Lower leg skin (tissue), 4 donors: ENCODE results near the gene PSMG4. TPM values are rescaled to one million over a fixed set of nuclear protein-coding genes. Genes with fewer than 3 reads are reported as not detected.
A peak's percentile ranks its signal among the peaks of the same experiment; 100 is the strongest.

ENCODE experiments used
- DNase-seq, 2 donors: peaks; one replicate each; pipeline ENCODE4 v3.0.0-alpha.2; 2019; ENCODE audit warnings: low spot score in 2 of 2
- H3K4me3 ChIP-seq: fragments of 200-600 bp; sonication (generic); 2 replicates; pipeline ENCODE4 v1.5.1; 2017; ENCODE audit warnings: mild to moderate bottlenecking, low read depth; ENCODE audit not compliant: poor library complexity, severe bottlenecking
- POLR2A ChIP-seq, 2 donors: fragments of 450-650 bp; IDR thresholded peaks; one replicate each; pipeline ENCODE4 v1.6.1; 2016 to 2017; ENCODE audit warnings: antibody characterized with exemption in 2 of 2, mild to moderate bottlenecking in 1 of 2, moderate library complexity in 1 of 2
- WGBS, 2 donors: methylation state at CpG; one replicate each; pipeline ENCODE4 v1.1.5; 2018; 5-methylcytosine and 5-hydroxymethylcytosine counted together
- intact Hi-C: fragments of 100-400 bp; cut with DNase I; formaldehyde crosslinking; loops from one replicate; pipeline ENCODE4 v1.15.0; 2023; ENCODE audit warnings: low total_unique reads
- total RNA-seq, 4 donors: library from RNA; depleted of rRNA; stranded (reverse); fragments of >200 nt; gene quantifications; one replicate each; pipeline ENCODE4 v1.1.0, GENCODE V29; 2016
- TF ChIP-seq, protein P1 (sequence below), 3 donors: fragments of 450-650 bp; IDR thresholded peaks; one replicate each; pipeline ENCODE4 v1.5.1; 2016; ENCODE audit warnings: antibody characterized with exemption in 3 of 3, mild to moderate bottlenecking in 3 of 3, moderate library complexity in 2 of 3

Gene PSMG4
- total RNA-seq, 4 donors from 2014 or later: 16.2 to 22.1 (median 19.1) TPM

DNA sequence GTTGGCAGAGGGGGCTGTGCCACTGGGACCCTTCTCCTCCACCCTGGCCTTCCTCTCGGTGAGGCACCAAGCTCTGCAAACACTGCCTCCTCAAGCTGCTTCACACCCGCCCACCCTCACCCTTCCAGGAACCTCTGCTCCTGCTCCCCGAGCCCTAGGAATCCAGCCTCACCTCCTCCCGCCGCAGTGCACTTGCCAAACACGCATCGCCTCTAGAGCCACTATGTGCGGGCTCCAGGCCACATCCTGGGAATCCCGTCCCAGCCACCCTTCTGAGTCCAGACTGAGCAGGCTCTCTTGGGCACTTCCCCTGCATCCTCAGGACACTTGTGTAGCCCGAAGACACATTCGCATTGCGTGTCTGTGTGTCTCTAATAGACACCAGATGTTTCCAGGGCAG is 18.5 kb downstream of the PSMG4 start:
- DNase-seq: no peak
- intact Hi-C loops: loop anchor here (5.0 kb wide), 1 partner anchor 460 kb away; no protein-coding TSS in a partner anchor
- WGBS, 2 donors: 65 to 66% methylated on average over 12 of the region's 12 CpGs
- H3K4me3 ChIP-seq: no peak overlapping the region
- TF ChIP-seq, protein P1, sequence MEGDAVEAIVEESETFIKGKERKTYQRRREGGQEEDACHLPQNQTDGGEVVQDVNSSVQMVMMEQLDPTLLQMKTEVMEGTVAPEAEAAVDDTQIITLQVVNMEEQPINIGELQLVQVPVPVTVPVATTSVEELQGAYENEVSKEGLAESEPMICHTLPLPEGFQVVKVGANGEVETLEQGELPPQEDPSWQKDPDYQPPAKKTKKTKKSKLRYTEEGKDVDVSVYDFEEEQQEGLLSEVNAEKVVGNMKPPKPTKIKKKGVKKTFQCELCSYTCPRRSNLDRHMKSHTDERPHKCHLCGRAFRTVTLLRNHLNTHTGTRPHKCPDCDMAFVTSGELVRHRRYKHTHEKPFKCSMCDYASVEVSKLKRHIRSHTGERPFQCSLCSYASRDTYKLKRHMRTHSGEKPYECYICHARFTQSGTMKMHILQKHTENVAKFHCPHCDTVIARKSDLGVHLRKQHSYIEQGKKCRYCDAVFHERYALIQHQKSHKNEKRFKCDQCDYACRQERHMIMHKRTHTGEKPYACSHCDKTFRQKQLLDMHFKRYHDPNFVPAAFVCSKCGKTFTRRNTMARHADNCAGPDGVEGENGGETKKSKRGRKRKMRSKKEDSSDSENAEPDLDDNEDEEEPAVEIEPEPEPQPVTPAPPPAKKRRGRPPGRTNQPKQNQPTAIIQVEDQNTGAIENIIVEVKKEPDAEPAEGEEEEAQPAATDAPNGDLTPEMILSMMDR (IDR thresholded peaks at IDR 0.05): no peak
- no peak for TF ChIP-seq POLR2A (IDR thresholded peaks at IDR 0.05)

DNA sequence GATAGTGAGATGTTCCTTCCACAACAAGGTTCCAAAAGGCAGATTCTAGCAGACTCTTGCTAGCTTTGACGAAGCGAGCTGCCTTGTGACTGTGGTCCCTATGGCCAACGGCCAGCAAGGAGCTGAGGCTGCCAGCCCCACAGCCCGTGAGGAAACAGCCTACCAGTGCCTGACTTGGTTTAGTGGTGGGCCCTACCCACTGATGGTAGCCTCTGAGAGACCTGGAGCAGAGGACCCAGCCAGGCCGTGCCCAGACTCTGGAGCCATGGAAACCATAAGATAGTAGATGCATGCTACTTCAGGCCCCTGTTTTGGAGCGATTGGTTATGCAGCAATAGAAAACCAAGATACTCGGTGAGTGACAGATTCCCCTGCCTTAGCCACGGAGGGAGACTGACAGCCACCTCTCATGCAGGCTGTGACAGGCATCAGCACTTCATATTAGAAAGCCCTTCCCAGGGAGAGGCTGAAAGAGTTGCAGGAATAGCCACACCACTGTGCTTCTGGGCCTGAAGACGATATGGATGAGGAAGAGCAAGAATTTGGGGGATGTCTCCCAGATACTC is 19.2 kb downstream of the PSMG4 start:
- no peak overlapping the region for H3K4me3 ChIP-seq
- WGBS, 2 donors: 47 to 76% methylated on average over 9 of the region's 9 CpGs
- TF ChIP-seq, protein P1 (IDR thresholded peaks at IDR 0.05): no peak
- DNase-seq: no peak
- intact Hi-C loops: loop anchor here (5.0 kb wide), 1 partner anchor 459 kb away; no protein-coding TSS in a partner anchor

DNA sequence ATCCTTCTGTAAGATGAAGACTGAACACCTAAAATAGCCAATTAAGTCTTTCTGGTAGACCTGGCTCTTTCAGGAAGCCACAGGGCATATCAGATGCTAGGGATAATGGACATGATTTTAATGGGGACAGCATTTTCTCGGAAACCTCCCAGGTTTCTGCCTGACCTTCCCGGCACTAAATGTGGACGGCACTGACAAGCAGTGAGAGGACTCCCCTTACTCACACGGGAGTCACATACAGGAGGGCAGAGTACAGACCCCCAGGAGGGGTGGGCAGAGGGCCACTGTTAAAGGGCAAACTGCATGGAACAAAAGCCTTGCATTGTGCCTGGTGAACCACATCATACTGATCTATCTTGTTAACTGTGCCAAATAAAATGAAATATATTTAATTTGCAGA is 19.9 kb downstream of the PSMG4 start:
- no peak overlapping the region for H3K4me3 ChIP-seq
- DNase-seq: peak in 1 of 2 donors; percentile 74
- intact Hi-C loops: loop anchor here (5.0 kb wide), 1 partner anchor 459 kb away; no protein-coding TSS in a partner anchor
- 83 to 92% methylated on average over 4 of the region's 4 CpGs for WGBS, 2 donors
- TF ChIP-seq POLR2A (IDR thresholded peaks at IDR 0.05): no peak
- TF ChIP-seq, protein P1 (IDR thresholded peaks at IDR 0.05): no peak

DNA sequence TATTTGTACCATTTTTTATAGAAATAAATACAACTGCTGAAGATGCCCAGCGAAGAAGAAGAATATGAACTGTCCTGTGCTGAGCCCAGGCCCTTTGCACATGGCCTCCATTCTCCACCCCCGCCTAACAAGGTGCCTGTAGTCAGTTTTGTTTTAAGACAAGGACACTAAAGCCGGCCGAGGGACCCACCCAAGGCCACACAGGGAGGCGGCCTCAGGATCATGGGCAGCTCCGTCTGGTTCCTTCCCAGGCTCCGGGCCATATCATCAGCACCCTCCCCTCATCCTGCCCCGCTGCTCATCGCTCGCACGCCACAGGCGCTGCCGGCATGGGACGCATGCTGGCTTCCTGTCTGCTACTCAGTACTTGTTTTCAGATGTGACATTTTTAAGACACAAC is 21.3 kb downstream of the PSMG4 start:
- WGBS, 2 donors: 75 to 77% methylated on average over 14 of the region's 14 CpGs
- TF ChIP-seq, protein P1 (IDR thresholded peaks at IDR 0.05): no peak
- TF ChIP-seq POLR2A (IDR thresholded peaks at IDR 0.05): no peak
- peak in 1 of 2 donors; percentile 83 for DNase-seq
- no peak overlapping the region for H3K4me3 ChIP-seq
- intact Hi-C loops: loop anchor here (10.0 kb wide), 2 partner anchors 175 to 705 kb away; partner anchors contain the start of gene SLC22A23

DNA sequence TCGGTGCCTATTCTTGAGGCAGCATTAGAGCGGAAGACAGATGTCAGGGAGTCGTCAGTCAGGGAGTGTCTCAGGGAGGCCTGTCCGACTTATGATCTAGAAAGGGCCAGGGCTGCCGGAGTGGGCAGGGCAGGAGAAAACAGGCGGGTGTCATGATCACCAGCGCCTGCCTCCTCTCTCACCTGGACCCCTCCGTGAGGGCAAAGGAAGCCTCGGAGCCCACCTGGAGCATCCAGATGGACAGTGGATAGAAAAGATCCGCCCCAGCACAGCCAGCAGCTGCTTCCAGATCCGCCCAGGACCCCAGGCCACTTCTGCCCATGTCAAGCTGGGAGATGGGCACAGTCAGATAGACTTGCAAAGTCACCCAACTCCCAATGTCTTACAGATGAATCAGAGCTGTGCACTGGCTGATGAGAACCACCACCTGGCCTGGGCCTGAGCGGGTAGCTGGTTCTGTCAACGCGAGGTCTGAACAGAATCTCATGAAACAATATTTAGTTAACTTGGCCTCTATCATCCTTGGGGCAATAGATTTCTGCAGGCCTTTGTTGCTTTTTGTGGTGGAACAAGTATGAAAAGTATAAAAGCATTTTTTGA is 22.2 kb downstream of the PSMG4 start:
- peak in 1 of 2 donors; percentile 82 for DNase-seq
- intact Hi-C loops: loop anchor here (10.0 kb wide), 2 partner anchors 174 to 704 kb away; partner anchors contain the start of gene SLC22A23
- TF ChIP-seq, protein P1 (IDR thresholded peaks at IDR 0.05): no peak
- TF ChIP-seq POLR2A (IDR thresholded peaks at IDR 0.05): no peak
- 87 to 91% methylated on average over 14 of the region's 14 CpGs for WGBS, 2 donors
- H3K4me3 ChIP-seq: no peak overlapping the region
